Ovary (tissue), 3 donors: ENCODE results near the gene HIRA.

Experiments
- POLR2A ChIP-seq: fragments of 450-650 bp; IDR thresholded peaks from one replicate; pipeline ENCODE4 v1.6.1; 2017; ENCODE audit warnings: antibody characterized with exemption, mild to moderate bottlenecking, moderate library complexity
- TF ChIP-seq, protein P1 (sequence below), 3 donors: fragments of 450-650 bp in 2 of 3; fragments of 200-600 bp in 1 of 3; IDR thresholded peaks; one replicate each; pipeline versions ENCODE4 v1.5.1 to v1.8.0; 2016 to 2022; ENCODE audit warnings: antibody characterized with exemption in 3 of 3, mild to moderate bottlenecking in 1 of 3
- donor health status: DM: no; HTN: no; CAD: no.

DNA sequence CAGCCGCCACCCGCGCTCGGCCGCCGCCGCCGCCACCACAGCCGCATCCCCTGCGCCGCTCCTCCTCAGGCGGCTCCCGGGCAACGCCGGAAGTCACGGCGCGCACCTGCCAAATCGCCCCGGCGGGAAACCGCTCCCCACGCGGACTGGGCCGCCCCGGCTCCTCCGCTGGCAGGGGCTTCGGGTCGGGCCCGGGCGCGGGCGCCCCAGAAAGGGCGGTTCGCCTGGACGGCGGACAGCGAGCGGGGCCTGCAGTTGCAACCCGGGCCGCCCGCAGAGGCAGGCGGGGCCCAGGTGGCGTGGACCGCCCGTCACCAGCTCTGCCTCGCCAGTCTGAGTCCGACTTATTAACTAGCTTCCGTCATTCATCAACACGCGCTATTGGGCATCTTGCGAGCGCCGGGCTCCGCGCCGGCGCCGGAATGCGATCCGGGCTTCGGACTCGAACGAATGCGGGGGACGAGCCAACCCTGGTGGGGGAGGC, at the start of gene HIRA:
- TF ChIP-seq, protein P1, sequence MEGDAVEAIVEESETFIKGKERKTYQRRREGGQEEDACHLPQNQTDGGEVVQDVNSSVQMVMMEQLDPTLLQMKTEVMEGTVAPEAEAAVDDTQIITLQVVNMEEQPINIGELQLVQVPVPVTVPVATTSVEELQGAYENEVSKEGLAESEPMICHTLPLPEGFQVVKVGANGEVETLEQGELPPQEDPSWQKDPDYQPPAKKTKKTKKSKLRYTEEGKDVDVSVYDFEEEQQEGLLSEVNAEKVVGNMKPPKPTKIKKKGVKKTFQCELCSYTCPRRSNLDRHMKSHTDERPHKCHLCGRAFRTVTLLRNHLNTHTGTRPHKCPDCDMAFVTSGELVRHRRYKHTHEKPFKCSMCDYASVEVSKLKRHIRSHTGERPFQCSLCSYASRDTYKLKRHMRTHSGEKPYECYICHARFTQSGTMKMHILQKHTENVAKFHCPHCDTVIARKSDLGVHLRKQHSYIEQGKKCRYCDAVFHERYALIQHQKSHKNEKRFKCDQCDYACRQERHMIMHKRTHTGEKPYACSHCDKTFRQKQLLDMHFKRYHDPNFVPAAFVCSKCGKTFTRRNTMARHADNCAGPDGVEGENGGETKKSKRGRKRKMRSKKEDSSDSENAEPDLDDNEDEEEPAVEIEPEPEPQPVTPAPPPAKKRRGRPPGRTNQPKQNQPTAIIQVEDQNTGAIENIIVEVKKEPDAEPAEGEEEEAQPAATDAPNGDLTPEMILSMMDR (IDR thresholded peaks at IDR 0.05), result no peak
- TF ChIP-seq POLR2A, result no peak
